RWPE1 (cell line): ENCODE data around the gene HDAC3.

Experiments
- CTCF ChIA-PET: fragments of 350-600 bp; sonication (Branson Sonifier 250); formaldehyde crosslinking; extraction: SDS; loops from one replicate; lab custom pipeline; 2021; lab: Yijun Ruan, JAX
- POLR2A ChIA-PET: fragments of 400-600 bp; formaldehyde crosslinking; extraction: SDS; loops from one replicate; lab custom pipeline; 2020; ENCODE audit warnings: antibody characterized with exemption; ENCODE audit not compliant: low non-redundant PET; lab: Yijun Ruan, JAX
- DNase-seq: peaks from one replicate; pipeline ENCODE4 v3.0.0; 2012; ENCODE audit warnings: low spot score
- H3K27ac ChIP-seq: fragments of 450-650 bp; 2 replicates; pipeline ENCODE4 v1.5.1; 2017
- CTCF ChIP-seq: fragments of 450-650 bp; conservative IDR thresholded peaks from 2 replicates; pipeline ENCODE4 v1.5.1; 2017; ENCODE audit warnings: low read depth, mild to moderate bottlenecking

The HDAC3 gene

GRCh38 chr5:141680751-141681201 lies 44.1 kb upstream of the HDAC3 start:
- ChIA-PET CTCF (interaction anchor here (0.6 to 1.4 kb wide), 4 partner anchors 15 to 1535 kb away, joined by 3 to 7 read pairs (median 4); no protein-coding TSS in a partner anchor), POLR2A (interaction anchor here (0.5 kb wide), 1 partner anchor 287 kb away, joined by 3 read pairs; no protein-coding TSS in a partner anchor)
- TF ChIP-seq CTCF = no peak
- DNase-seq = peak; percentile 67
- H3K27ac ChIP-seq = peak overlapping the region; percentile 89

- ChIA-PET CTCF (interaction anchor here (1.2 kb wide), 1 partner anchor 12 kb away, joined by 4 read pairs; no protein-coding TSS in a partner anchor), POLR2A (no interaction called here)
- DNase-seq = no peak
- TF ChIP-seq CTCF = no peak
- peak overlapping the region; percentile 89 for H3K27ac ChIP-seq
These were observed 43.5 kb upstream of the HDAC3 start for GRCh38 chr5:141680178-141680577.

GRCh38 chr5:141677415-141677814 lies 40.8 kb upstream of the HDAC3 start:
- H3K27ac ChIP-seq = no peak overlapping the region
- DNase-seq = no peak
- TF ChIP-seq CTCF = no peak
- ChIA-PET CTCF (interaction anchor here (0.7 kb wide), 1 partner anchor 15 kb away, joined by 4 read pairs; no protein-coding TSS in a partner anchor), POLR2A (interaction anchor here (0.6 kb wide), 1 partner anchor 8 kb away, joined by 5 read pairs; no protein-coding TSS in a partner anchor)

GRCh38 chr5:141675672-141676071 lies 39.0 kb upstream of the HDAC3 start:
- POLR2A ChIA-PET = no interaction called here
- no peak for DNase-seq
- no peak overlapping the region for H3K27ac ChIP-seq
- CTCF ChIA-PET = no interaction called here
- no peak for TF ChIP-seq CTCF

GRCh38 chr5:141674747-141675146 lies 38.1 kb upstream of the HDAC3 start:
- TF ChIP-seq CTCF = no peak
- CTCF ChIA-PET = no interaction called here
- POLR2A ChIA-PET = no interaction called here

GRCh38 chr5:141672841-141673813 lies 36.5 kb upstream of the HDAC3 start:
- H3K27ac ChIP-seq = peak overlapping the region; percentile 2; the same call in 1 of the 2 replicates
- POLR2A ChIA-PET = no interaction called here
- CTCF ChIA-PET = interaction anchor here (0.8 to 1.7 kb wide), 4 partner anchors 8 to 206 kb away, joined by 3 to 7 read pairs (median 3); no protein-coding TSS in a partner anchor
- no peak for DNase-seq
- no peak for TF ChIP-seq CTCF

More at GRCh38 chr5:141674747-141675146, 38.1 kb upstream of the HDAC3 start:
- no peak overlapping the region for H3K27ac ChIP-seq
- no peak for DNase-seq
